Prostate gland (tissue), 2 donors: ENCODE measurements around the gene PLCB1. TPM values are rescaled to one million over a fixed set of nuclear protein-coding genes. Genes with fewer than 3 reads are reported as not detected.

ENCODE experiments used
- small RNA-seq, 2 donors: library from RNA; depleted of rRNA; stranded (forward); fragments of <200 nt; gene quantifications; one replicate each; pipeline ENCODE3, GENCODE V24; 2016
- total RNA-seq, 2 donors: library from RNA; depleted of rRNA; stranded (reverse); fragments of >200 nt; gene quantifications; one replicate each; pipeline ENCODE4 v1.1.0, GENCODE V29; 2016

The PLCB1 gene
- total RNA-seq, 2 donors from 2014 or later = 24.3 to 26.3 TPM

Small RNAs within 50 kb of the gene (small RNA-seq; reads per million reads assigned to genes)
- 0 reads per million in 2 donors for gene AL445567.1
- gene RNU105B = 0 reads per million in 2 donors

Other genes starting within 250 kb of the PLCB1 start
- not detected for gene HAO1, start 191.8 kb upstream of the PLCB1 start, total RNA-seq
- gene TMX4, start 112.5 kb upstream of the PLCB1 start, total RNA-seq = 100 to 1,000 TPM in 1 of 2 donors, 10 to 100 TPM in 1; 57.0 to 236 TPM